GM08714 (cell line): ENCODE measurements around the gene ADK.

Source experiments
- H3K4me3 ChIP-seq: fragments of 200-500 bp; sonication (Bioruptor generic); 2 replicates; pipeline ENCODE4 v1.5.1; 2014; ENCODE audit warnings: mild to moderate bottlenecking, low read length, inconsistent platforms
- ZNF274 ChIP-seq: IDR thresholded peaks from 2 replicates; pipeline ENCODE4 v1.6.1; 2012; ENCODE audit warnings: mild to moderate bottlenecking, low read depth, low read length

The ADK gene

DNA sequence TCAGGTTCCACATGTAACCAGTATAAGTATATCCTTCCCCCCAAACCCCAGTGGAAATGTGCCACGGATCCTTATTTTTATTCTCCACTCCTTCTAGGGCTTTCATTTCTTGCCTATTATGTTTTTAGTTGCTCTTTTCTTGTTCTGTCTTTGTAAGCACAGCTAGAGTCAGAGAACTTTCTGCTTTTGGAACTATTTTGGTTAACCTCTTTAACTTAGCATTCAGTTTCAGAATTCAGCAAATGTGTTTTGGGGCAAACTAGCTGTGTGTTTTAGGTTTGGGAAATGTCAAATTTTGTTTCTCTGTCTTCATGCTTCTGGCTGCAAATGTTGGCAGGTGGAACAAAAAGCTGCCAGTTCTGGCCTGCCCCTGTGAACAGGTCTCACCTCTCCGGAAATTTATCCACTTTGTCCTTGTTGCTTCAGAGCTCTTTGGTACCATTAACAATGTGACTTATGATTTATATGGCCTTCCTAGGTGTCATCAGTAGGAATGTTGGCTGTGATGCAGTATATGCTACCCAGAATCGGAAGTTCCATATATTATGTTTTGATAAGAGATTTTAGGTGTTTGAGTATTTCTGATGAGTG is 156.1 kb downstream of the ADK start:
- TF ChIP-seq ZNF274, result no peak

DNA sequence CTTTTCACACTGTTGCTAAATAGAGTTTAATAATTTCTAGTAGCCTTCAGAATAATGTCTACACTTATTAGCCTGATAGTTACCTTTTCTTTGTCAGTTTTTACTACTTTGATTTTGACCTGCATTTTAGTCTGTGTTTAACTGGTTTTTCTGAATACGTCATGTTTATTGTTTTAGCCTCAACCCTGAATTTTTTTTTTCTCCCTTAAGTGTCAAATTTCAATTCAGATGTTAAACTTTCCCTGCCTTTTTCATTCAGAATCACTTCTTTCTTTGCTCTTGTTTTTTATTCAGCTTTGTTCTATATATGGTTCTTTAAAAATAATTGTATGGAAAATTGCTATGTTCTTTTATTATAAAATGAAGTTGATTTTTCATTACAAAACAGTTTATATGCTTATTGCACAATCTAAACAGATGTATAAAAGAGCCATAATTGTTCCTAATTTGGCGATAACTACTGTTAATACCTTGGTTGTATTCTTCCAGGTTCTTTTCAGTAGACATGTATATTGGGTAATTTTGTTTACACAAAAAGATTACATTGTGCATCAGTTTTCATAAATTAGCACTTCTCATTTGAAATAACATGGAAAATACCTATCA is 159.7 kb downstream of the ADK start:
- H3K4me3 ChIP-seq, result no peak overlapping the region
- no peak for TF ChIP-seq ZNF274

More for the DNA sequence above, 156.1 kb downstream of the ADK start:
- H3K4me3 ChIP-seq, result no peak overlapping the region

DNA sequence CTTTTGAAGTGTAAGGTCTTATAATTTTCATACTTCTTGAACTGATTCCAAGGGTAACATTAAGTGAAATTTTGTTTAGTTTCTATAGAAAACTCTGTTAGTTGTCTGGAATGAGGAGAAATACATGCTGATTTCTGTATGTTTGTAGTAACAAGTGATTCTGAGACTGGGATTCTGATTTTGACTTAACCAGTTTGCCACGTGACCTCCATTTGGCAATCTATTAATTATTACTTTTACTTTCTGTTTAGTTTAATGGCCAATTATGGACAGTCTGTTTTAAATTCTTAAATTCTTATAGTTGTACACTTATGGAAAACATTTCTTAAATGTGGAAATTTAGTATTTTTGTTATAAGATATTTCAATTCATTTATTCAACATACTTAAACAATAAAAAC is 163.1 kb downstream of the ADK start:
- H3K4me3 ChIP-seq, result no peak overlapping the region
- TF ChIP-seq ZNF274, result no peak

DNA sequence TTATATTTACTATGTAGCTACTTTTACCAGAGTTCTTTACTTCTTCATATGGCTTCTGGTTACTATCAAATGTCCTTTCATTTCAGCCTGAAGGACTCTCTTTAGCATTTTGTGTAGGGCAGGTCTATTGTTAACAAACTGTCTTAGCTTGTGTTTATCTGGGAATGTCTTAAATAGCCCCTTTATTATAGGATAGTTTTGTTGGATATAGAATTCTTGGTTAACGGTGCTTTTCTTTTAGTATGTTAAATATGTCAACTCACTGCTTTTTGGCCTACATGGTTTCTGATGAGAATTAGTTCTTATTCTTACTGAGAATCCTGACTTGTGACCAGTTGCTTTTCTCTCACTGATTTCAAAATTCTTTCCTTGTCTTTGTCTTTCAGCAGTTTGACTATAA is 169.0 kb downstream of the ADK start:
- TF ChIP-seq ZNF274, result no peak

DNA sequence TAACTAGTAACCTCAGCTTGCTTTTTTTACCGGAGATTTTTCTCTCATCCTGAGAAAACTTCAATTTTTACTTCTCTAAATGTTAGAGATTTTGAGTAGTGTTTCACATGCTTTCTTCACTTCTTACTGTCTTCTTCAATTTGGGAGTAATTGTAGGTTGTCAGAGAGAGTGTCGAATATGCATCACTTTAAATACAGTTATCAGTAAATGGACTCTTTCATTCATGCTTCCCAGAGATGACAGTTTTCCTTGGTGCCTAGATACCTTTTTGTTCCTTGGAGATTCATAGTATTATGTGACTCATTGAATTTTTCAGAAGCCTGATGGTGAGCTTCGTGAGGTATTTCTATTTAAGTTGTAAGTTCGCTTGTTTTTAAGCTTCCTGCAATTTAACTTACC is 169.7 kb downstream of the ADK start:
- H3K4me3 ChIP-seq, result no peak overlapping the region
- TF ChIP-seq ZNF274, result no peak

More for the DNA sequence above, 169.0 kb downstream of the ADK start:
- no peak overlapping the region for H3K4me3 ChIP-seq

DNA sequence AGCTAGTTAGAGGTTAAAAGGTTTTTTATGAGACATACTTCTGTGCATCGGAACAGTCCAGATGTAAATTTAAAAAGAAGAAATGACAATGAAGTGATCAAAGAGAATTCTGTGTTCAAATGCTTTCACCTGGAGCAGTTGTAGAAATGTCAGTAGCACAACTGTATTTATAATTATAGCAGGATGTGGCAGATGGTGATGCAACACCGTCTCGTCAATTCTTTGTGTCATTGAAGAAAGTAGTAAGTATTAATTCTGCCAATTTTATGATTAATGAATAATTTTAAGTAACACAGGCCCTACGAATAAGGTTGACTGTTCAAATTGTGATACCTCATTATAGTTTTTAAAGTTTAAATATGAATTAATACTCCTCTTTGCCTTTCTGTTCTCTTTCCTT is 171.1 kb downstream of the ADK start:
- no peak overlapping the region for H3K4me3 ChIP-seq
- TF ChIP-seq ZNF274, result no peak

DNA sequence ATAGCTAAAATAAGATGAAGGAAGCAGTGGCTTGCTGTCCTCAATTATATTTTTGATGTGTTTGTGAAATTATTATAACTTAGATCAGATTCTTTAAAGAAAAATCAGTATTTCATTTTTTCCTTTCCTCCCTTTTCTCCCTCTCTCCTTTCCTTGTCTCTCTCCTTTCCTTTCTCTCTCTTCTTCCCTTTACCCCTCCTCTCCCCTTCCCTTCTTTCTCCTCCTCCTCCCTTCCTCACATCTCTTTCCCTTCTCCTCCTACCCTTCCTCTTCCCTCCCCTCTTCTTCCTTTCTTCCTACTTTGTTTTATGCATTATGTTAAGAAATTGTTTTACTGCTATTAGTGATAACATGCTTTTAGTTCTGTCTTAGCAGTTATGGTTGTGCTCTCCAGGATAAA is 171.5 kb downstream of the ADK start:
- H3K4me3 ChIP-seq, result no peak overlapping the region
- no peak for TF ChIP-seq ZNF274

DNA sequence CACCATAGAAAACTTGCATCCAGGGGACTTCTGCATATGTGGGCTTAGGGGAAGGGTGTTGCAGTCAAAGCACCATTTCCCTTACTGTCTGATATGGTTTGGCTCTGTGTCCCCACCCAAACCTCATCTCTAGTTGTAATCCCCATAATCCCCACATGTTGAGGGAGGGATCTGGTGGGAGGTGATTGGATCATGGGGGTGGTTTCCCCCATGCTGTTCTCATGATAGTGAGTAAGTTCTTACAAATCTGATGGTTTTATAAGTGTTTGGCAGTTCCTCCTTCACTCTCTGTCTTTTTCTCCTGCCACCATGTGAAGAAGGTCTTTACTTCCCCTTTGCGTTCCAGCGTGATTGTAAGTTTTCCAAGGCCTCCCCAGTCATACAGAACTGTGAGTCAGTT is 177.4 kb downstream of the ADK start:
- no peak for TF ChIP-seq ZNF274

DNA sequence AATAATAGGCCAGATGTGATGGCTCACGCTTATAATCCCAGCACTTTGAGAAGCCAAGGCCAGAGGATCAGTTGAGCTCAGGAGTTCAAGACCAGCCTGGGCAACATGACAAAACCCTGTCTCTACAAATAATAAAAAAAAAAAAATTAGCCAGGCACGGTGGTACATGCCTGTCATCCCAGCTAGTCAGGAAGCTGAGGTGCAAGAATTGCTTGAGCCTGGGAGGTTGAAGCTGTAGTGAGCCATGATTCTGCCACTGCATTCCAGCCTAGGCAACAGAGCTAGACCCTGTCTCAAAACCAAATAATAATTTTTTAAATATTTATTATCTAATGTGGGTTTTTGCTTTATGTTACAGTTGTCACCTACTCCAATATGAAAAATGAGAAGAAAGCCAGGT is 178.9 kb downstream of the ADK start:
- no peak overlapping the region for H3K4me3 ChIP-seq
- TF ChIP-seq ZNF274, result no peak

More for the DNA sequence above, 177.4 kb downstream of the ADK start:
- H3K4me3 ChIP-seq, result no peak overlapping the region

DNA sequence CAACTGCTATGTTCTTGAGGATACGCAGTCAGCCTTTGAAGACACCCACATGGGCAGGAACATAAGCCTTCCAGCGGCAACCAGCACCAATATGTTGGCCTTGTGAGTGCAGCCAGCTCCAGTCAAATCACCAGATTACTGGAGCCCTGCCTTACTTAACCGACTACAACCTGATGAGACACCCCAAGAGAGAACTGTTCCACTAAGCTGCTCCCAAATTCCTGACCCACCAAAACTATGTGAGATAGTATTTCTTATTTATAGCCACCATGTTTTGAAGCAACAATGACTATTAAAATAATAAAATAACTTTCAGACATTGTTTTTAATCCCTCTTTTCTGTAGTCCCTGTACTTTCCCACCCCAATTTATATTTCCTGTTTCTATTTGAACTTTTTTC is 179.6 kb downstream of the ADK start:
- no peak for TF ChIP-seq ZNF274
- no peak overlapping the region for H3K4me3 ChIP-seq

DNA sequence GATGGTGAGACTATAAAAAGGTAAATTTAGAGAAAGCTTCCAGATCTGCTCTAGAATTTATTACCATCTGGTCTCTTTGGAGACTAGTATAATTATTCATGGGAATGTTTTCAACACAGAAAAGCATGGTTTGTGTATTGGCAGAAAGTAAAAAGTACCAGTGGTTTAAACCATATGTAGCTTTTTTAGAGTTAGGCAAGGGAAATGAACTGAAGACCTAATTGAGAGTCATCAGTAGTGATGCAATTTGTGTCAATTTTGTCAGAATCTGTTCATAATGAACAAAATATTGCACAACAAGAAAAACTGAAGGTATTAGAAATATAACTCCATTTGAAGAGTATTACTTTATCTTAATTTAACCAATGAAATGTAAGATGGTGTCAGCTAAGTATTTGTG is 181.4 kb downstream of the ADK start:
- TF ChIP-seq ZNF274, result no peak
- H3K4me3 ChIP-seq, result no peak overlapping the region

DNA sequence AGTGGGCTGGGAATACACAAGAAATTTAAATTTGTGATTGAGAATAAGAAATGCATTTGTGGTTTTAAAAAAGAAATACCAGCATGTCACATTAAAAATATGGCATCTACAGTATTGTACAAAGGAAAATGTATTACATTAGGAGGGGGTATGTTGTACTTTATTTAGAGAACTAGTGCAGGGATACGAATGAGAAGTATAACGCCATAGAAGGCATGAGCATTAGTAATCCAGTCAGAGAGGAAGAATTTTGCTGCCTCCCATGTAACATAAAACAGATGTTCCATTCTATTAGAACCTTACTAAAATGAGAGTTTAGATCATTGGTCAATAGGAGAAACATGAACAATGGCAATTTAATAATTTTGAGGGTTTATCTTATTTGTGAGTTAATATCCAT is 182.2 kb downstream of the ADK start:
- no peak for TF ChIP-seq ZNF274
- no peak overlapping the region for H3K4me3 ChIP-seq

DNA sequence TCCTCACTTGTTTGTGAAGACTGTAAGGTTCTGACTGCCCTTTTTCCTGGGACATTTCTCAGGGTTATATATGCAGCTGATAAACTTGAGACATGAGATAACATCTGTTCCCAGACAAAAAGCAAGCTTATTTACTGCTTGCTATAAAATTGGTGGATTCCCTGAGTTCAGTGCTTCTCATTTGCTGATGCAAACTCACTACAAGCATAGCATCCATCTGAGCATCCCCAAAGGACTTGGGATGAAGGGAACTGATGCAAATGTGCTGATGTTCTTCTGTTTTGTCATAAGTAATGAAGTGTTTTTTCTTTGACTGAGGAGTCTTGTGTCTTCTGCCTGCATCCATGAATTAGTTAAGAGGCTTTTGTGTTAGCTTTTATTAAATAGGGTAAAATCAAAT is 183.2 kb downstream of the ADK start:
- TF ChIP-seq ZNF274, result no peak
- H3K4me3 ChIP-seq, result no peak overlapping the region

DNA sequence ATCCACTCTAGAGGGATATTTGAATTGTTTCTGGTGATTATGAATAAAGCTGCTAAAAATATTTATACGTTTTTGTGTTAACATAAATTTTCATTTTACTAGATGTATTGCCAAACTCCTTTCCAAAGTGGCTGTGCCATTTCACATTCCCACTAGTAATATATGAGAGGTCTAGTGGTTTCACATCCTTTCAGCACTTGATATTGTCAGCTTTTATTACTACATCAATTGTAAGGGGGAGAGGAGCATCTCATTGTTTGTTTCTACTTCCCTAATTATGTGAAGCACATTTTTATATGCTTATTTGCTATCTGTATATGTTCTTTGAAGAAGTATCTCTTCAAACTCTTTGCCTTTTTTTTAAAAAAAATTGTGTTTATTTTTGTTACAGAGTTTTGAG is 184.5 kb downstream of the ADK start:
- no peak for TF ChIP-seq ZNF274

DNA sequence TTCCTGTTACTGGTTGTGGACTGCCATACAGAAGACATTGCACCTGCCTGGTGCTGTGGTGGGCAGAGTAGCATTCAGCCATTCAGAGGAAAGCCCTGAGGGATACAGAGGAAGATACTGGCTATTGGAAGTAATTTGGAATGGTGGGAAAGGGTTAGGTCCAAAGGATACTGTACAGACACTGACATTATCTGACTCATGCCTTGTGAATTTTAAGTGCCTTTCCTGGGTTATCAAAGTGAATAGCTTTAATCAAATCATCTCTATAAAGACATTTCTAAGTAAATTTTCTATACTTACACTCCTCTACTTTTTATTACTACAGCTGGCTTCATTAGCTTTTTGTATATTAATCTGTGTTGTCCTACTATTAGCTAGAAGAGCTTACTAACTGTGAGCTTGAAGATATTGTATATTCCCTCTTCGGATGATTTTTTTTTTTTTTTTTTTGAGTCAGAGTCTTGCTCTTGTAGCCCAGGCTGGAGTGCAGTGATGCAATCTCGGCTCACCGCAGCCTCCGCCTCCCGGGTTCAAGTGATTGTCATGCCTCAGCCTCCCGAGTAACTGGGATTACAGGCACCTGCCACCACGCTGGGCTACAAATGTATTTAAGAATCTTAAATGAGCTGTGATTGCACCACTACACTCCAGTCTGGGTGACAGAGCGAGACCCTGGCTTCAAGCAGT is 186.5 kb downstream of the ADK start:
- no peak overlapping the region for H3K4me3 ChIP-seq
- TF ChIP-seq ZNF274, result no peak

More for the DNA sequence above, 184.5 kb downstream of the ADK start:
- H3K4me3 ChIP-seq, result no peak overlapping the region
